RPMI8226 (cell line): ENCODE measurements around the gene SLC37A1.

Source experiments
- DNase-seq: peaks from one replicate; pipeline ENCODE4 v3.0.0-alpha.2; 2015

Gene SLC37A1

GRCh38 chr21:42530167-42530518 is 16.5 kb downstream of the SLC37A1 start:
- DNase-seq = no peak

GRCh38 chr21:42531771-42532170 is 18.1 kb downstream of the SLC37A1 start:
- no peak for DNase-seq

- DNase-seq = peak; percentile 53
Measured at GRCh38 chr21:42532466-42533181, 19.0 kb downstream of the SLC37A1 start.

GRCh38 chr21:42533306-42533962 is 19.8 kb downstream of the SLC37A1 start:
- no peak for DNase-seq

- no peak for DNase-seq
Measured at GRCh38 chr21:42533963-42534355, 20.3 kb downstream of the SLC37A1 start.

- no peak for DNase-seq
Measured at GRCh38 chr21:42534421-42535378, 21.0 kb downstream of the SLC37A1 start.

GRCh38 chr21:42535602-42536171 is 22.0 kb downstream of the SLC37A1 start:
- DNase-seq = no peak

GRCh38 chr21:42536601-42537000 is 22.9 kb downstream of the SLC37A1 start:
- DNase-seq = no peak

- peak; percentile 36 for DNase-seq
Measured at GRCh38 chr21:42537106-42537742, 23.6 kb downstream of the SLC37A1 start.

- peak; percentile 10 for DNase-seq
Measured at GRCh38 chr21:42538479-42539275, 25.0 kb downstream of the SLC37A1 start.

- no peak for DNase-seq
Measured at GRCh38 chr21:42539342-42539741, 25.7 kb downstream of the SLC37A1 start.

- peak; percentile 31 for DNase-seq
Measured at GRCh38 chr21:42539931-42540343, 26.3 kb downstream of the SLC37A1 start.

- DNase-seq = no peak
Measured at GRCh38 chr21:42540396-42540795, 26.7 kb downstream of the SLC37A1 start.

- no peak for DNase-seq
Measured at GRCh38 chr21:42541174-42541573, 27.5 kb downstream of the SLC37A1 start.

- DNase-seq = no peak
Measured at GRCh38 chr21:42541618-42542017, 28.0 kb downstream of the SLC37A1 start.

- DNase-seq = no peak
Measured at GRCh38 chr21:42542196-42542595, 28.5 kb downstream of the SLC37A1 start.

GRCh38 chr21:42542596-42542995 is 28.9 kb downstream of the SLC37A1 start:
- DNase-seq = no peak

- DNase-seq = no peak
Measured at GRCh38 chr21:42543106-42543847, 29.6 kb downstream of the SLC37A1 start.

- DNase-seq = no peak
Measured at GRCh38 chr21:42544544-42544943, 30.9 kb downstream of the SLC37A1 start.

- no peak for DNase-seq
Measured at GRCh38 chr21:42545317-42545716, 31.7 kb downstream of the SLC37A1 start.

- no peak for DNase-seq
Measured at GRCh38 chr21:42545745-42546144, 32.1 kb downstream of the SLC37A1 start.
